HepG2 (cell line): ENCODE measurements around the gene GDPD4. TPM values are rescaled to one million over a fixed set of nuclear protein-coding genes. Genes with fewer than 3 reads are reported as not detected.

Source experiments
- ATAC-seq: fragments of 200-7000 bp; cut with Tn5 transposase; 3 replicates; pipeline ENCODE4 v1.9.1; 2020; ENCODE audit warnings: mild to moderate bottlenecking, moderate library complexity
- BruUV-seq: library from RNA; stranded (reverse); fragments of 400-500 nt; replicated peaks from 2 replicates; lab custom pipeline; 2021; lab: Mats Ljungman, UMichigan
- CTCF ChIA-PET: fragments of 300-600 bp; formaldehyde crosslinking; extraction: SDS; loops from one replicate; lab custom pipeline; 2021; ENCODE audit warnings: low total read pairs, inconsistent platforms, low intra/inter-chr PET ratio; lab: Yijun Ruan, JAX
- POLR2A ChIA-PET: fragments of 350-600 bp; sonication (Branson Sonifier 250); formaldehyde crosslinking; loops from one replicate; lab custom pipeline; 2020; ENCODE audit warnings: antibody characterized with exemption, inconsistent platforms; lab: Yijun Ruan, JAX
- DNase-seq: peaks from one replicate; pipeline ENCODE4 v3.0.0-alpha.2; 2015; ENCODE audit warnings: low spot score
- FAIRE-seq: peaks from 3 replicates; lab custom pipeline; 2011; peaks lifted over from hg19 to GRCh38; lab: Jason Lieb, UNC
- H2AFZ ChIP-seq: one replicate; pipeline ENCODE4 v1.6.1; 2011; ENCODE audit warnings: low read length, inconsistent platforms
- H3K27ac ChIP-seq: fragments of 300-600 bp; 3 replicates; pipeline ENCODE4 v1.8.0; 2011; ENCODE audit warnings: mixed run types, mild to moderate bottlenecking, mixed read lengths, low read length, inconsistent platforms; ENCODE audit not compliant: insufficient read depth; ENCODE audit errors: extremely low read length
- H3K27me3 ChIP-seq, 2 experiments: fragments of 200-600 bp in 1 of 2; 2 replicates in 1 of 2; 3 replicates in 1 of 2; pipeline versions ENCODE4 v1.6.0 to v1.8.0; 2011; ENCODE audit warnings: low read length in 2 of 2, mild to moderate bottlenecking in 2 of 2, moderate library complexity in 2 of 2, inconsistent platforms in 1 of 2; ENCODE audit not compliant: insufficient read depth in 2 of 2, control insufficient read depth in 1 of 2
- H3K36me3 ChIP-seq, 2 experiments: fragments of 200-600 bp in 1 of 2; replicated peaks in 1 of 2; 2 replicates in 1 of 2; 3 replicates in 1 of 2; pipeline versions ENCODE4 v1.5.1 to v1.8.0; 2011; ENCODE audit warnings: low read length in 2 of 2, inconsistent platforms in 1 of 2; ENCODE audit not compliant: insufficient read depth in 2 of 2, control insufficient read depth in 1 of 2
- H3K4me1 ChIP-seq: 2 replicates; pipeline ENCODE4 v1.5.1; 2012; ENCODE audit warnings: low read length, inconsistent platforms; ENCODE audit not compliant: insufficient read depth
- H3K4me2 ChIP-seq: 2 replicates; pipeline ENCODE4 v1.6.0; 2011; ENCODE audit warnings: low read depth, low read length, inconsistent platforms
- H3K4me3 ChIP-seq, 3 experiments: fragments of 200-600 bp in 1 of 3; sonication (generic), shearing (Covaris generic) in 1 of 3; replicated peaks in 1 of 3; 2 replicates each; pipeline ENCODE4 v1.5.1; 2011 to 2016; ENCODE audit warnings: low read length in 3 of 3, inconsistent platforms in 2 of 3, low read depth in 2 of 3, mild to moderate bottlenecking in 2 of 3, control low read depth in 1 of 3, mixed read lengths in 1 of 3; ENCODE audit not compliant: insufficient read depth in 1 of 3
- H3K79me2 ChIP-seq: one replicate; pipeline ENCODE4 v1.6.1; 2011; ENCODE audit warnings: low read length, inconsistent platforms; ENCODE audit not compliant: insufficient read depth
- H3K9ac ChIP-seq: 2 replicates; pipeline ENCODE4 v1.6.0; 2011; ENCODE audit warnings: mild to moderate bottlenecking, low read depth, low read length, inconsistent platforms; ENCODE audit not compliant: insufficient read depth
- H3K9me3 ChIP-seq: 2 replicates; pipeline ENCODE4 v1.5.1; 2012; ENCODE audit warnings: mild to moderate bottlenecking, low read length
- H4K20me1 ChIP-seq: 2 replicates; pipeline ENCODE4 v1.6.0; 2011; ENCODE audit warnings: inconsistent platforms, mild to moderate bottlenecking, low read length, moderate library complexity; ENCODE audit not compliant: insufficient read depth
- BRCA1 ChIP-seq: sonication (generic); formaldehyde crosslinking; IDR thresholded peaks from 2 replicates; pipeline ENCODE4 v1.4.0; 2020; ENCODE audit warnings: missing genetic modification reagents
- GRHL1 ChIP-seq: sonication (generic); formaldehyde crosslinking; conservative IDR thresholded peaks from 2 replicates; pipeline ENCODE4 v1.8.0; 2022; ENCODE audit warnings: missing genetic modification reagents
- KDM5A ChIP-seq: fragments of 200-600 bp; sonication (generic); IDR thresholded peaks from 2 replicates; pipeline ENCODE4 v1.7.0; 2018; ENCODE audit warnings: antibody characterized with exemption, mild to moderate bottlenecking, low read length, borderline replicate concordance
- KMT2A ChIP-seq: sonication (generic); formaldehyde crosslinking; IDR thresholded peaks from 2 replicates; pipeline ENCODE4 v1.4.0; 2020; ENCODE audit warnings: missing genetic modification reagents
- MATR3 ChIP-seq: sonication (generic); formaldehyde crosslinking; IDR thresholded peaks from 2 replicates; pipeline ENCODE4 v1.4.0; 2020; ENCODE audit warnings: missing genetic modification reagents
- MIER3 ChIP-seq: IDR thresholded peaks from 2 replicates; pipeline ENCODE4 v1.6.1; 2016; ENCODE audit warnings: missing compliant biosample characterization, borderline replicate concordance
- SIX4 ChIP-seq: sonication (generic); formaldehyde crosslinking; IDR thresholded peaks from 2 replicates; pipeline ENCODE4 v1.4.0; 2020; ENCODE audit warnings: missing genetic modification reagents
- THAP11 ChIP-seq: IDR thresholded peaks from 2 replicates; pipeline ENCODE4 v1.6.1; 2016; ENCODE audit warnings: missing biosample characterization, missing genetic modification reagents
- ZNF552 ChIP-seq: sonication (generic); formaldehyde crosslinking; IDR thresholded peaks from 2 replicates; pipeline ENCODE4 v1.9.0; 2022; ENCODE audit warnings: missing genetic modification reagents, mild to moderate bottlenecking, borderline replicate concordance
- ZSCAN29 ChIP-seq: sonication (generic); formaldehyde crosslinking; conservative IDR thresholded peaks from 2 replicates; pipeline ENCODE4 v1.4.0; 2020; ENCODE audit warnings: mild to moderate bottlenecking, missing genetic modification reagents
- WGBS: methylation state at CpG from one replicate; pipeline ENCODE4 v1.1.6; 2017; ENCODE audit warnings: low lambda C conversion rate; 5-methylcytosine and 5-hydroxymethylcytosine counted together
- in situ Hi-C: cut with HindIII; loops from 2 replicates; pipeline ENCODE4 v1.10.0; 2017; ENCODE audit warnings: low pct_unique_long_range_greater_than_20kb; ENCODE audit not compliant: extremely low pct_ligation_motif_present
- intact Hi-C: fragments of 100-400 bp; cut with micrococcal nuclease; formaldehyde crosslinking; loops from one replicate; pipeline ENCODE4 v1.10.0; 2022; ENCODE audit not compliant: unreplicated experiment
- polyA plus RNA-seq, 8 experiments: library from polyadenylated mRNA; depleted of rRNA in 3 of 8; stranded (reverse) in 7 of 8; unstranded in 1 of 8; fragments of >200 nt; fragmentation: Illumina TruSeq in 4 of 8; extraction: Trizol in 4 of 8; gene quantifications; 2 replicates each; pipeline versions ENCODE4 v1.2.1 to v1.2.3, GENCODE V29; 2011 to 2016; ENCODE audit warnings: low read depth in 4 of 8, missing spikeins in 1 of 8, mixed read lengths in 1 of 8; ENCODE audit not compliant: insufficient read depth in 1 of 8
- total RNA-seq, 5 experiments: library from RNA; depleted of rRNA; stranded (reverse); fragments of >200 nt; fragmentation: Illumina TruSeq; extraction: Trizol; gene quantifications; 2 replicates each; pipeline ENCODE4 v1.2.3, GENCODE V29; 2016; ENCODE audit warnings: low read depth in 1 of 5
- TF ChIP-seq, protein P1 (sequence below): sonication (generic); formaldehyde crosslinking; IDR thresholded peaks from 2 replicates; pipeline ENCODE4 v1.8.1; 2023; ENCODE audit warnings: mild to moderate bottlenecking, missing genetic modification reagents
- TF ChIP-seq, protein P2 (sequence below): sonication (generic); formaldehyde crosslinking; IDR thresholded peaks from 2 replicates; pipeline ENCODE4 v1.4.0; 2020; ENCODE audit warnings: missing genetic modification reagents, mild to moderate bottlenecking, borderline replicate concordance

The GDPD4 gene
- total and polyA plus RNA-seq, 2 of the 13 experiments (the other 11 are each of a cell fraction or from before 2014, with no cell fraction given): not detected

DNA sequence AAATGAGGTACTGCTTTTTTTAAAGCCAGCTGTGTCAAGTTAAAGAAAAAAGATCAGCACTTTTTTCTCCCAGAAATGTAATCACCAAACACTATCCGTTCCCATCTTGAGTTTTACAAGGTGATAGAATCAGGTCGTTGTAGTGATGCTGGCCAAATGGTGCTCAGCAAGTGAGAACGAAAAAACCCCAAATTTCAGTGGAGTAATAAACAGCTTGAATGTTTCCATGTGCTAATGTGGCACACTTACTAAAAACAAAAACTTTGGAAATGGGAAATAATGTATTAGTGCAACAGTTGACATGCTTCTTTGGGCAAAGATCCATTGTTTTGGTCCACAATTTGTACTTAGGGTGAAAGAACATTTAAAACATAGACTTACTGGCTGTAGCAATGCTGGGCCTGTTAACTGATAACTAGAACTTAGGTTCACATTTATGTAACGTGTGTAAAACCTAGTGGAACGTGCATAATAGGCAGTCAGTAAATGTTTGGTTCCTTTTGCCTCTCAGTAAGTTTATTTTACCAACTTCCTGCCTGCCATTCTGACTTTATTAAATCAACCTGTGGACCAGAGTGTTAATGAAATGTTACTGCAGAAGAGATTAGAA is 15.4 kb upstream of the GDPD4 start:
- TF ChIP-seq, protein P1, sequence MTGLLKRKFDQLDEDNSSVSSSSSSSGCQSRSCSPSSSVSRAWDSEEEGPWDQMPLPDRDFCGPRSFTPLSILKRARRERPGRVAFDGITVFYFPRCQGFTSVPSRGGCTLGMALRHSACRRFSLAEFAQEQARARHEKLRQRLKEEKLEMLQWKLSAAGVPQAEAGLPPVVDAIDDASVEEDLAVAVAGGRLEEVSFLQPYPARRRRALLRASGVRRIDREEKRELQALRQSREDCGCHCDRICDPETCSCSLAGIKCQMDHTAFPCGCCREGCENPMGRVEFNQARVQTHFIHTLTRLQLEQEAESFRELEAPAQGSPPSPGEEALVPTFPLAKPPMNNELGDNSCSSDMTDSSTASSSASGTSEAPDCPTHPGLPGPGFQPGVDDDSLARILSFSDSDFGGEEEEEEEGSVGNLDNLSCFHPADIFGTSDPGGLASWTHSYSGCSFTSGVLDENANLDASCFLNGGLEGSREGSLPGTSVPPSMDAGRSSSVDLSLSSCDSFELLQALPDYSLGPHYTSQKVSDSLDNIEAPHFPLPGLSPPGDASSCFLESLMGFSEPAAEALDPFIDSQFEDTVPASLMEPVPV: no peak
- TF ChIP-seq ZNF552 (CRISPR knock-in tag): no peak
- Histone ChIP-seq H3K4me1 (peaks cover 8% of the 10 kb centered on the region; the same call in 1 of the 2 replicates), H3K4me3 (no peak overlapping the region), H2AFZ (no peak overlapping the region), H3K27me3 (no peaks in the 10 kb centered on the region), H3K27ac (no peak overlapping the region), H3K36me3 (no peaks in the 10 kb centered on the region), H3K4me2 (no peak overlapping the region), H3K79me2 (no peaks in the 10 kb centered on the region), H3K9ac (no peak overlapping the region), H3K9me3 (no peaks in the 10 kb centered on the region), H4K20me1 (no peaks in the 10 kb centered on the region)
- BruUV-seq: no TSS peak
- ChIA-PET CTCF (no interaction called here), POLR2A (no interaction called here)
- no peak for DNase-seq
- WGBS: 21% methylated on average over 5 of the region's 5 CpGs
- no peak for ATAC-seq
- in situ Hi-C loops (no loop called here), intact Hi-C loops (no loop called here)
- FAIRE-seq: no peak

DNA sequence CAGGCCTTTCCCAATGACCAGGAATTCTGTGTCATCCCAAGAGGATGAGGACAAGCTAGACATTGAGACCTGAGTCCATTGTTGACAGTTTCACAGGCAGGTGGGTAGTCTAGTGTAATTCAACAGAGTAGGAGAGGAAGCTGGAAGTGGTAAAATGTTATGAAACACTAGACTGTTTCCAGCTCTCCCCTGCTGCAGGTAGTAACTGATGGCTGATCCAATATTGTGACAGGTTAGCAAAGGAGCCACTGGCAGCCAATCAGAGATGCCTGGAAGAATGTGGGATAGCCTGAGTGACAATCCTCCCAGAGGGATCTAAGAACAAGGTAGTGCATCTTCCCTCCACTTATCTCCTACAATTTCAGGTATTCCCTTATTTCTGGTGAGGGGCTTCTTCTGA is 10.6 kb upstream of the GDPD4 start:
- no peak for DNase-seq
- Histone ChIP-seq H3K4me2 (no peak overlapping the region), H4K20me1 (no peaks in the 10 kb centered on the region), H3K9ac (no peak overlapping the region), H3K36me3 (no peaks in the 10 kb centered on the region), H2AFZ (no peak overlapping the region), H3K4me3 (no peak overlapping the region), H3K9me3 (no peaks in the 10 kb centered on the region), H3K79me2 (no peaks in the 10 kb centered on the region), H3K27ac (no peak overlapping the region), H3K4me1 (peaks cover 5% of the 10 kb centered on the region; the same call in 1 of the 2 replicates), H3K27me3 (peaks cover 0 to 4% of the 10 kb centered on the region in 2 experiments; a peak in 1 of 5 replicates)
- intact Hi-C loops: no loop called here
- no peak; the same call in 2 of the 3 replicates for ATAC-seq
- in situ Hi-C loops: no loop called here
- no TSS peak for BruUV-seq
- CTCF ChIA-PET: no interaction called here
- POLR2A ChIA-PET: interaction anchor here (0.5 kb wide), 1 partner anchor 147 kb away, joined by 5 read pairs; no protein-coding TSS in a partner anchor
- no peak for FAIRE-seq
- TF ChIP-seq THAP11 (CRISPR knock-in tag) (no peak), GRHL1 (CRISPR knock-in tag) (no peak), SIX4 (CRISPR knock-in tag) (no peak), MIER3 (CRISPR knock-in tag) (no peak), ZSCAN29 (CRISPR knock-in tag) (no peak), KDM5A (no peak), BRCA1 (CRISPR knock-in tag) (no peak), MATR3 (no peak), KMT2A (CRISPR knock-in tag) (no peak)
- TF ChIP-seq, protein P2, sequence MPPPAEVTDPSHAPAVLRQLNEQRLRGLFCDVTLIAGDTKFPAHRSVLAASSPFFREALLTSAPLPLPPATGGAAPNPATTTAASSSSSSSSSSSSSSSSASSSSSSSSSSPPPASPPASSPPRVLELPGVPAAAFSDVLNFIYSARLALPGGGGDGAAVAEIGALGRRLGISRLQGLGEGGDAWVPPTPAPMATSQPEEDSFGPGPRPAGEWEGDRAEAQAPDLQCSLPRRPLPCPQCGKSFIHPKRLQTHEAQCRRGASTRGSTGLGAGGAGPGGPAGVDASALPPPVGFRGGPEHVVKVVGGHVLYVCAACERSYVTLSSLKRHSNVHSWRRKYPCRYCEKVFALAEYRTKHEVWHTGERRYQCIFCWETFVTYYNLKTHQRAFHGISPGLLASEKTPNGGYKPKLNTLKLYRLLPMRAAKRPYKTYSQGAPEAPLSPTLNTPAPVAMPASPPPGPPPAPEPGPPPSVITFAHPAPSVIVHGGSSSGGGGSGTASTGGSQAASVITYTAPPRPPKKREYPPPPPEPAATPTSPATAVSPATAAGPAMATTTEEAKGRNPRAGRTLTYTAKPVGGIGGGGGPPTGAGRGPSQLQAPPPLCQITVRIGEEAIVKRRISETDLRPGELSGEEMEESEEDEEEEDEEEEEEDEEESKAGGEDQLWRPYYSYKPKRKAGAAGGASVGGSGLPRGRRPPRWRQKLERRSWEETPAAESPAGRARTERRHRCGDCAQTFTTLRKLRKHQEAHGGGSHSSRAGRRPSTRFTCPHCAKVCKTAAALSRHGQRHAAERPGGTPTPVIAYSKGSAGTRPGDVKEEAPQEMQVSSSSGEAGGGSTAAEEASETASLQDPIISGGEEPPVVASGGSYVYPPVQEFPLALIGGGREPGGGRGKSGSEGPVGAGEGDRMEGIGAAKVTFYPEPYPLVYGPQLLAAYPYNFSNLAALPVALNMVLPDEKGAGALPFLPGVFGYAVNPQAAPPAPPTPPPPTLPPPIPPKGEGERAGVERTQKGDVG: no peak
